SHP77 treated with DMSO at 0.1 percent for 48 hours (cell line): Measurements from ENCODE around the gene MAPKAPK2.
"Not testable (repeated sequence)": the region's sequence is repeated elsewhere in the genome, so short reads cannot be mapped to it uniquely, and the experiment has no call there.

Experiments
- DNase-seq: peaks from one replicate; lab custom pipeline; 2025; lab: John Stamatoyannopoulos, UW

Gene MAPKAPK2

GRCh38 chr1:206742719-206743383, 58.1 kb downstream of the MAPKAPK2 start:
- no peak for DNase-seq

GRCh38 chr1:206744683-206745082, 60.0 kb downstream of the MAPKAPK2 start:
- no peak for DNase-seq

- no peak for DNase-seq
These were observed 60.6 kb downstream of the MAPKAPK2 start for GRCh38 chr1:206745301-206745700.

DNA sequence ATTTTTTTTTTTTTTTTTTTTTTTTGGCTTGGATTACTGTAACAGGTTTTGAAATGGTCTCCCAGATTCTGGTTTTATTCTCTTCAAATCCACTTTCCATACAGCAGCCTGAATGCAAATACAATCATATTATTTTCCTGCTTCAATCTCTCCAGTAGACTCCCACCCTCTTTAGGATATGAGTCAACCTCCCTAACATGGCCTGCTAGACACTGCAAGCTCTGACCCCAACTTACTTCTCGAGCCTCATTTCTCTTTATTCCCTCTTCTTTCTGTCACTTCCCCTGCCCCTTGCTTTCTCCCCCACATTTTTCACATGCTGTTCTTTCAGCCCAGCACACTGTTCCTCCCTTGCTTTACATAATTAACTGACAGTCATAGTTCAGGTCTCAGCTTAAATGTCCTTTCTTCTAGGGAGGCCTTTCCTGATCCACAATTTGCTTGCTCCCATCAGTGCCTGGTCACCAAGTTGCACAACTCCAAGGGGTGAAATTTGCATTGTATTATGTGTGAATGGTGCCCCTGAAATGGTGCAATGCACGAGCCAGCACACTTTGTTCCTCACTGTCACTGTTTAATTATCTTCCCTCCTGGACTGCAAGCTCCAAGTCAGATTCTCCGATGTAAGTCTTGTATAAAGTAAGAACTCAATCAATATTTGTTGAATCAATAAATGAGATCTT, 63.8 kb downstream of the MAPKAPK2 start:
- no peak for DNase-seq

DNA sequence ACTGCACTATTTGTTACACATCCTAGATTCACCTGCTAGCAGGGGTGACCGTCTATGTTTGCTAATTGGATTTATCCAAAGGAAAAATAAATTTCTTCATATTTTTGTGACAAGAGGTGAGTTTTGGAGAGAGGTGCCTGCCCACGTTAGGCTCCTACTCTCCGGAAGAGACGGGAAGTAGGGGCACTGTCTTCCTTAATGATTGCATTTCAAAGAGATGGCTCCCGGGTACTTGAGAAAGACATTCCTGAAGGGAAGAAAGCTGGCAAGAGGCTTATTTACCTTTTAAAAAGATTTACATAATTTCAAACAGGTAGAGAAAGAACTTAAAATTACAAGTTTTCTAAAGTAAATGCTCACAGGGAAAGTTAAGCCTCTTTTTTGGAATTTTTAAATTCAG, 67.2 kb downstream of the MAPKAPK2 start:
- DNase-seq = no peak

DNA sequence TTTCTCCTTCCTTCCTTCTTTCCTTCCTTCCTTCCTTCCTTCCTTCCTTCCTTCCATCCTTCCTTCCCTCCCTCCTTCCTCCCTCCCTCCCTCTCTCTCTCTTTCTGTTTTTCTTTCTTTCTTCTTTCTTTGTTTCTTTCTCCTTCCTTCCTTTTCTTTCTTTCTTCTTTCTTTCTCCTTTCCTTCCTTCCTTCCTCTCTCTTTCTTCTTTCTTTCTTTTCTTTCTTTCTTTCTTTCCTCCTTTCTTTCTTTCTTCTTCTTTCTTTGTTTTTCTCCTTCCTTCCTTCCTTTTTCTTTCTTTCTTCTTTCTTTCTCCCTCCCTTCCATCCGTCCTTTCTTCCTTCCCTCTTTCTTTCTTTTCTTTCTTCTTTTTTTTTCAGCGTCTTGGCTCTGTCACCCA, 67.8 kb downstream of the MAPKAPK2 start:
- DNase-seq = no peak

DNA sequence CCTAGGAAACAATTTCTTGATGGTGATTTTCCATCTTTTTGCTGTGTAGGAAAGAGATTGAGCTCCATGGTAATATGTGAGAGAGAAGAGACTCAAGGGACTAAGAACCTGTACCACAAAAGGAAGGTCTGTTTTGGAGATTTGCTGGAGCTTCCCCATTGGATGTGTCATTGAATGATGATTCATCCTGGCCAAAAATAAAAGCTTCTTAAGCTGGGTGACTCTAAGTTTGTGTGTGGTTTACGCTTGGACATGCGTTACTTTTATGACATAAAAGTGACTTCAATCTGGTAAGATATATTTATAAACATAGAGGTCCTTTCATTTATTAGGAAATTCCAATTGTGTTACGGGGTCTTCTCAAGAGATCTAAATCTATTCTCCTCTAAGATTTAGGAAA, 68.4 kb downstream of the MAPKAPK2 start:
- no peak for DNase-seq

GRCh38 chr1:206754011-206754410, 69.3 kb downstream of the MAPKAPK2 start:
- DNase-seq = no peak

- DNase-seq = no peak
These were observed 73.0 kb downstream of the MAPKAPK2 start for GRCh38 chr1:206757524-206758266.

GRCh38 chr1:206760590-206760989, 75.9 kb downstream of the MAPKAPK2 start:
- DNase-seq = no peak

GRCh38 chr1:206761159-206761768, 76.6 kb downstream of the MAPKAPK2 start:
- DNase-seq = no peak

GRCh38 chr1:206762741-206763364, 78.1 kb downstream of the MAPKAPK2 start:
- DNase-seq = not testable (repeated sequence)

DNA sequence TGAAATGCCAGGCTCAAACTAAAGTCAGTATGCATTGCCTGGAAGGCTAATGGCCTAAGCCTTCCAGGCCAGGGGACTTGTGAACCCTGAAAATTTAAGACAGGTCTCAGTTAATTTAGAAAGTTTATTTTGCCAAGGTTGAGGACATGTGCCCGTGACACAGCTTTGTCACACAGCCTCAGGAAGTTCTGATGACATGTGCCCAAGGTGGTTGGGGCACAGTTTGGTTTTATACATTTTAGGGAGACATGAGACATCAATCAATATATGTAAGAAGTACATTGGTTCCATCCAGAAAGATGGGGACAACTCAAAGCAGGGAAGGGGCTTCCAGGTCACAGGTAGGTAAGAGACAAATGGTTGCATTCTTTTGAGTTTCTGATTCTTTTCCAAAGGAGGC, 81.1 kb downstream of the MAPKAPK2 start:
- DNase-seq = not testable (repeated sequence)

DNA sequence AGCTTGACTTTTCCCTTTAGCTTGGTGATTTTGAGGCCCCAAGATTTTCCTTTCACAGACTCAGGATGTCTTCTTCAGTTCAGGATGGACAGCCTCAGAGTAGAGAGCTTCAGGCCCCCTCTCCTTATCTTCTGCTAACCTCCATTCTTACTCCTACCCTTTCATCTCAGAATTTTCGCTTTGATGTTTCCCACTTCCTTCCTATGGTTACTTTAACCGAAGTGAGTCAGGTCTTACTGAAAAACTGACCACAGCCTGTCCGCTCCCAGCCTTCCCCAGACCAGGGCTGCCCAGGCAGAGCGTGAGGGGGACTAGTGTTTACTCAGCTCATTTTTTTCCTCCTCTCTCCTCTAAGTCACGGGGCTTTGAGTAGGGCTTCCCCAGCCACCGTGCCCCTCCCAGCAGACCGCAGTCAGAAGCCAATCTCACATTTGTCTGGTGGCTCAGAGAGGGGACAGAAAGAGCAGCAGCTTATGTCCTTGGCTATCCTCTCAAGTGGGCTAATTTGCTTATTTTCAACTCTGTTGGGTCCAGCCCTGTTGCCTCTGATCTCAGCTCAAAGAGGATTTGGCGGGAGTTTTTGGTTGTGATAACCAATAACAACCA, 81.6 kb downstream of the MAPKAPK2 start:
- no peak for DNase-seq

- no peak for DNase-seq
These were observed 84.0 kb downstream of the MAPKAPK2 start for GRCh38 chr1:206768472-206769303.

GRCh38 chr1:206769304-206769731, 84.6 kb downstream of the MAPKAPK2 start:
- no peak for DNase-seq

DNA sequence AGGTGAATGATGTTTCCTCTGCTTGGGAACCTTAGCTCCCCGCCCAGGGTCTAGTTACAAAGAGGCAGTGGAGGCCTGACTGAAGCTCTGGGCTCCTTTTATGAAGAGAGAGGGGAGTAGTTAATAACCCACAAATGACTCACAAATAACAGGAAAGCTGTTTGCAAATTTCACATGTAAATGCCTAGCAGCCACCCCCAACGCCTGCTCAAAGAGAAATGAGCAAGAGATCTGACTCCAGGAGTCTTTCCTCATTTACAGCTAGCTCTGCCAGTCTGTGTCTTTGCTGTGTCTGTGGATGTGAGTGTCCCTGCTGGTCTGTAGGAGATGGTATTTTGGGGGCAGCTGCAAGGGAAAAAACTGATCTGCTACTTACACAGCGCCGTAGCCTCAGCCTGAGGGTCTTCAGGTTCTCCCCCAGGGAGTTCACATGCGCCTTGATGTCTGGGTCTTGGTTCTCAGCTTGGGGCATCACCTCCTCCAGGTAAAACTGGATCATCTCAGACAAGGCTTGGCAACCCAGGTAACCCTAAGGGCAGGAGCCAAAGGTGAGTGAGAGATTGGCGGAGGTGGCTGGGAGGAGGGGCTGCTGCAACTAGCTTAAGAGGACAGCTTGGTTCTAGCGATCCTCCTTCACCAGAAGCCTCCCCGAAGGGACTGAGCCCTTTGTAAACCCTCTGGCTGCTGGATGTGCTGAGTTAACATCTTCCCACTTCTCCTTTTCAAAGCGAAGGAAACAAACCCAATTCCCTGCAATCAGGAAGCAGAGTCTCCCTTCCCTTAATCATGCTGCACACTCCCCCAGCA, 86.0 kb downstream of the MAPKAPK2 start, which contains the start of gene IL19:
Gene IL19, plus strand, starts transcription at position 243 of the 807 bp plus-strand sequence. CDS start 65,890 bp downstream, outside the sequence.
- DNase-seq = no peak

GRCh38 chr1:206771338-206771692, 86.6 kb downstream of the MAPKAPK2 start:
- DNase-seq = no peak

DNA sequence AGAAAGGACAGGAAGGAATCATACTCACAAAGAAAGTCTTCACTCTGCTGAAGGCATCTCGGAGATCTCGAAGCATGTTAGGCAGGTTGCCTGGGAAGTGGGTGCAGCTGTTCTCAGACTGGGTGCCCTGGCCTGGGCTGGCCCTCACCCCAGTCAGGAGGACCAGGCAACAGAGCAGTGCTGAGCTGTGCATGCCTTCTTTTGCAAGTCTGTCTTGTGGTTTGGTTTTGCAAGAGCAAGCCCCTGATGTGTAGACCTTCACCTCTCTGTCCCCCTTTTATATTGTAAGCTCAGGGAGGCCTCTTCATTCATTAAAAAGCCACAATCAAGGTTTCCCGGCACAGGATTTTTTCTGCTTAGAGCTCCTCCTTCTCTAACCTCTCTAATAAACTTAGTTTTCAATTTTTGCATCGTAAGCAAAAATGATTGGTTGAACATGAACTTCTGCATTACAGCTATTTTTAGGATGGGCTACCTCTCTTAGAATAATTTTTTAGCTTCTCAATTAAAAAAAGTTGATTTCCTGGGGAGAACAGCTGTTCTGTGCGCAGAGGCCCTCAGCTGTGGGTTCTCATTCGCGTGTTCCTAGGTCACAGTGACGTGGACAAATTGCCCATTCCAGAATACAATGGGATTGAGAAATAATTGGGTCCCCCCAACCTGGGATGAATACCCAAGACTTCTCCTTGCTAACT, 87.7 kb downstream of the MAPKAPK2 start, which contains the start of gene IL10:
Gene IL10, minus strand, starts transcription at position 252 of the 695 bp plus-strand sequence. Its CDS starts 59 bp downstream, at position 193.
- no peak for DNase-seq
